ENCODE data around the gene SEC11C.
A peak's percentile ranks its signal among the peaks of the same experiment; 100 is the strongest.

SEC11C gene

DNA sequence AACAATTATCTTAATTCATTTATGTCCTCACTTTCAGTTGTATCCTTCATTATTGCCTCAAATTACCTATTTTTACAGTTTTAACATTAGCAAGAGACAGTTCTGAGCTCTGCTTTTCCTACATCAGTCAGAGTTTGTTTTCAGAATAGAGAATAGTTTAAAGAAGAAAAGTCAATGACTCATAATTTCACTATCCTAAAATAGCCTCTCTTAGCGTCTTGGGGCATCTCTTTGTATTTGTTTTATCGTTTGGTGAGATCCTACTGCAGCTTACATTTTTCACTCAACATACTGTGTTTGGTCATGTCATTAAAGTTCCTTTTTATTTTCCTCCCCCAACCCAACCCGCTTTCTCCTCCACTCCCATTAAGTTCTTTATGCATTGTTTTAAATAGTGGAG lies 3.8 kb downstream of the SEC11C start:
- no peaks in the 10 kb centered on the region for H4K20me1 ChIP-seq (ENCODE audit: insufficient read depth, low read length)
- H3K9me3 ChIP-seq (ENCODE audit: low read length), result 0 out of 2 replicates have a peak, but pooled peaks cover 3% of the 10 kb centered on the region
- H3K79me2 ChIP-seq (ENCODE audit: insufficient read depth, low read length), result peaks cover 53% of the 10 kb centered on the region
- no peaks in the 10 kb centered on the region for H3K36me3 ChIP-seq (ENCODE audit: insufficient read depth, low read length)
- no peak overlapping the region for H3K4me3 ChIP-seq (ENCODE audit: low read depth, low read length, poor library complexity, severe bottlenecking)
- H3K9me2 ChIP-seq (ENCODE audit: low read depth, low read length), result no peaks in the 10 kb centered on the region
- no peak overlapping the region for H2AFZ ChIP-seq (ENCODE audit: low read length)
- peaks cover 65% of the 10 kb centered on the region for H3K4me1 ChIP-seq (ENCODE audit: insufficient read depth, low read length, severe bottlenecking)
- H3K4me2 ChIP-seq (ENCODE audit: low read length), result peak overlapping the region; percentile 4; the same call in 1 of the 2 replicates
- H3K27ac ChIP-seq (ENCODE audit: low read depth, low read length, poor library complexity, severe bottlenecking), result no peak overlapping the region
- no peak overlapping the region for H3K9ac ChIP-seq (ENCODE audit: low read length)
- peaks cover 9% of the 10 kb centered on the region; the same call in 1 of the 2 replicates for H3F3A ChIP-seq (ENCODE audit: insufficient read depth, low read length)
- TF ChIP-seq CTCF (IDR thresholded peaks at IDR 0.05; ENCODE audit: low read length) (no peak), EZH2 (IDR thresholded peaks at IDR 0.05; ENCODE audit: borderline replicate concordance, low read length) (no peak)
- H3K27me3 ChIP-seq (ENCODE audit: insufficient read depth, low read length), result no peaks in the 10 kb centered on the region

- H3K79me2 ChIP-seq (ENCODE audit: insufficient read depth, low read length), result peaks cover 53% of the 10 kb centered on the region
- TF ChIP-seq EZH2 (IDR thresholded peaks at IDR 0.05; ENCODE audit: borderline replicate concordance, low read length) (no peak), CTCF (IDR thresholded peaks at IDR 0.05; ENCODE audit: low read length) (no peak)
- H3K9ac ChIP-seq (ENCODE audit: low read length), result no peak overlapping the region
Observed at GRCh38 chr18:59144483-59144882, 4.8 kb downstream of the SEC11C start.

DNA sequence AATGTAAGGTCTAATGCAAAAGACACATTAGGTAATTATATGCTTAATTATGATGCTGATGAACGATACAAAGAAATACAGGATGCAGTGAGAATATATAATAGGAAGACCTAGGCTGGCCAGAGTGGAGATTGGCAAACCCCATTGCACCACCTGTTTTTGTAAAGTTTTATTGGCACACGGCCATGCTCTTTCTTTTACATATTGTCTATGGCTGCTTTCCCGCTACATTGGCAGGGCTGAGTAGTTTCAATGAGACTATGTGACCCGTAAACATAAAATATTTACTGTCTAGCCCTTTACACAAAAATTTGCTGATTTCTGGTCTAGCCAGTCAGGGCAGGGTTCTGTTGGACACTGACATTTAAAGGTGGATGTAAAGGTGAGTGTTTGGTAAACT lies 5.4 kb downstream of the SEC11C start:
- peaks cover 3% of the 10 kb centered on the region; the same call in 1 of the 2 replicates for H3K36me3 ChIP-seq (ENCODE audit: insufficient read depth, low read length)
- no peak overlapping the region for H3K27ac ChIP-seq (ENCODE audit: low read depth, low read length, poor library complexity, severe bottlenecking)
- H3K4me3 ChIP-seq (ENCODE audit: low read depth, low read length, poor library complexity, severe bottlenecking), result no peak overlapping the region
- H3K9ac ChIP-seq (ENCODE audit: low read length), result no peak overlapping the region
- H3F3A ChIP-seq (ENCODE audit: insufficient read depth, low read length), result peaks cover 9% of the 10 kb centered on the region; the same call in 1 of the 2 replicates
- no peaks in the 10 kb centered on the region for H3K27me3 ChIP-seq (ENCODE audit: insufficient read depth, low read length)
- peaks cover 71% of the 10 kb centered on the region for H3K4me1 ChIP-seq (ENCODE audit: insufficient read depth, low read length, severe bottlenecking)
- peaks cover 53% of the 10 kb centered on the region for H3K79me2 ChIP-seq (ENCODE audit: insufficient read depth, low read length)
- H4K20me1 ChIP-seq (ENCODE audit: insufficient read depth, low read length), result no peaks in the 10 kb centered on the region
- no peak overlapping the region for H3K4me2 ChIP-seq (ENCODE audit: low read length)
- no peaks in the 10 kb centered on the region for H3K9me2 ChIP-seq (ENCODE audit: low read depth, low read length)
- H2AFZ ChIP-seq (ENCODE audit: low read length), result no peak overlapping the region
- H3K9me3 ChIP-seq (ENCODE audit: low read length), result no peaks in the 10 kb centered on the region
- TF ChIP-seq CTCF (IDR thresholded peaks at IDR 0.05; ENCODE audit: low read length), result no peak
- TF ChIP-seq EZH2 (IDR thresholded peaks at IDR 0.05; ENCODE audit: borderline replicate concordance, low read length), result no peak

More at GRCh38 chr18:59144483-59144882, 4.8 kb downstream of the SEC11C start:
- no peak overlapping the region for H3K27ac ChIP-seq (ENCODE audit: low read depth, low read length, poor library complexity, severe bottlenecking)
- no peaks in the 10 kb centered on the region for H3K27me3 ChIP-seq (ENCODE audit: insufficient read depth, low read length)
- no peak overlapping the region for H3K4me2 ChIP-seq (ENCODE audit: low read length)
- H3K4me1 ChIP-seq (ENCODE audit: insufficient read depth, low read length, severe bottlenecking), result peaks cover 71% of the 10 kb centered on the region
- peaks cover 9% of the 10 kb centered on the region; the same call in 1 of the 2 replicates for H3F3A ChIP-seq (ENCODE audit: insufficient read depth, low read length)
- H2AFZ ChIP-seq (ENCODE audit: low read length), result no peak overlapping the region
- H3K9me2 ChIP-seq (ENCODE audit: low read depth, low read length), result no peaks in the 10 kb centered on the region
- no peaks in the 10 kb centered on the region for H3K36me3 ChIP-seq (ENCODE audit: insufficient read depth, low read length)
- H4K20me1 ChIP-seq (ENCODE audit: insufficient read depth, low read length), result no peaks in the 10 kb centered on the region
- no peak overlapping the region for H3K4me3 ChIP-seq (ENCODE audit: low read depth, low read length, poor library complexity, severe bottlenecking)
- H3K9me3 ChIP-seq (ENCODE audit: low read length), result no peaks in the 10 kb centered on the region
